SK-N-SH (cell line): ENCODE data around the gene TUT7. TPM values are rescaled to one million over a fixed set of nuclear protein-coding genes. Genes with fewer than 3 reads are reported as not detected.

Experiments used
- CTCF ChIA-PET: fragments of 300-600, 350-600 bp; formaldehyde crosslinking; extraction: SDS; loops from one replicate; lab custom pipeline; 2021; lab: Yijun Ruan, JAX
- POLR2A ChIA-PET: fragments of 350-600 bp; sonication (Branson Sonifier 250); formaldehyde crosslinking; extraction: SDS; loops from one replicate; lab custom pipeline; 2020; ENCODE audit warnings: antibody characterized with exemption, inconsistent platforms; lab: Yijun Ruan, JAX
- DNase-seq: peaks from one replicate; pipeline ENCODE4 v3.0.0; 2012
- H2AFZ ChIP-seq: fragments of 200-600 bp; sonication (generic); 2 replicates; pipeline ENCODE4 v1.8.1; 2016; ENCODE audit warnings: antibody characterized with exemption, mild to moderate bottlenecking, low read depth
- H3F3A ChIP-seq: fragments of 200-600 bp; sonication (generic); replicated peaks from 2 replicates; pipeline ENCODE3; 2016; ENCODE audit warnings: antibody characterized with exemption, mild to moderate bottlenecking; ENCODE audit not compliant: insufficient read depth
- H3K27ac ChIP-seq, 2 experiments: fragments of 200-500 bp in 1 of 2; fragments of 200-600 bp in 1 of 2; sonication (Bioruptor generic) in 1 of 2; sonication (generic), shearing (Covaris generic) in 1 of 2; 2 replicates each; pipeline versions ENCODE4 v1.5.1 to v1.6.1; 2014 to 2016; ENCODE audit warnings: low read depth in 2 of 2, inconsistent platforms in 1 of 2, low read length in 1 of 2, mild to moderate bottlenecking in 1 of 2, mixed read lengths in 1 of 2
- H3K27me3 ChIP-seq: fragments of 200-600 bp; sonication (generic), shearing (Covaris generic); 2 replicates; pipeline ENCODE4 v1.6.1; 2016; ENCODE audit warnings: mixed run types; ENCODE audit not compliant: insufficient read depth
- H3K36me3 ChIP-seq, 2 experiments: fragments of 200-500 bp in 1 of 2; fragments of 200-600 bp in 1 of 2; sonication (Bioruptor generic) in 1 of 2; sonication (generic) in 1 of 2; replicated peaks in 1 of 2; 2 replicates each; pipeline versions ENCODE3 to v1.5.1; 2014 to 2016; ENCODE audit warnings: low read length in 1 of 2, mild to moderate bottlenecking in 1 of 2; ENCODE audit not compliant: insufficient read depth in 2 of 2, control insufficient read depth in 1 of 2
- H3K4me1 ChIP-seq, 2 experiments: fragments of 200-500 bp in 1 of 2; fragments of 200-600 bp in 1 of 2; sonication (Bioruptor generic) in 1 of 2; sonication (generic), shearing (Covaris generic) in 1 of 2; 2 replicates each; pipeline versions ENCODE4 v1.5.1 to v1.6.1; 2014 to 2016; ENCODE audit warnings: low read depth in 1 of 2, low read length in 1 of 2, mixed run types in 1 of 2; ENCODE audit not compliant: insufficient read depth in 2 of 2, control insufficient read depth in 1 of 2
- H3K4me2 ChIP-seq: fragments of 200-600 bp; sonication (generic), shearing (Covaris generic); 2 replicates; pipeline ENCODE4 v1.6.1; 2017; ENCODE audit warnings: mixed run types
- H3K4me3 ChIP-seq, 2 experiments: fragments of 200-500 bp in 1 of 2; fragments of 200-600 bp in 1 of 2; sonication (Bioruptor generic) in 1 of 2; sonication (generic), shearing (Covaris generic) in 1 of 2; 2 replicates each; pipeline versions ENCODE4 v1.5.1 to v1.8.1; 2014 to 2016; ENCODE audit warnings: low read depth in 2 of 2, inconsistent platforms in 1 of 2, low read length in 1 of 2, mild to moderate bottlenecking in 1 of 2, mixed read lengths in 1 of 2, moderate library complexity in 1 of 2
- H3K79me2 ChIP-seq: fragments of 200-600 bp; sonication (generic); 2 replicates; pipeline ENCODE4 v1.8.1; 2017; ENCODE audit warnings: mild to moderate bottlenecking; ENCODE audit not compliant: insufficient read depth
- H3K9ac ChIP-seq: fragments of 200-600 bp; sonication (generic); 2 replicates; pipeline ENCODE4 v1.6.1; 2017; ENCODE audit warnings: mixed run types
- H3K9me2 ChIP-seq: fragments of 200-600 bp; sonication (generic); 2 replicates; pipeline ENCODE4 v1.6.1; 2017; ENCODE audit warnings: mixed run types
- H3K9me3 ChIP-seq: fragments of 200-600 bp; sonication (generic); 2 replicates; pipeline ENCODE4 v1.6.1; 2017; ENCODE audit warnings: mixed run types, mild to moderate bottlenecking, moderate library complexity
- H4K20me1 ChIP-seq: fragments of 200-600 bp; sonication (generic); 2 replicates; pipeline ENCODE4 v1.6.1; 2017; ENCODE audit warnings: mild to moderate bottlenecking, mixed run types; ENCODE audit not compliant: insufficient read depth
- EP300 ChIP-seq, 2 experiments: IDR thresholded peaks; 2 replicates each; pipeline versions ENCODE4 v1.4.0 to v1.6.1; 2012; ENCODE audit warnings: borderline replicate concordance in 1 of 2, low read depth in 1 of 2, low read length in 1 of 2
- MEF2A ChIP-seq: IDR thresholded peaks from 2 replicates; pipeline ENCODE4 v1.4.0; 2012; ENCODE audit warnings: low read depth, borderline replicate concordance
- PBX3 ChIP-seq: IDR thresholded peaks from 2 replicates; pipeline ENCODE4; 2012
- RAD21 ChIP-seq: IDR thresholded peaks from 2 replicates; pipeline ENCODE4 v1.6.1; 2012; ENCODE audit warnings: mild to moderate bottlenecking, low read length
- SMC3 ChIP-seq: IDR thresholded peaks from 2 replicates; pipeline ENCODE4 v1.6.1; 2012; ENCODE audit warnings: low read depth, low read length, improper control_type of control experiment
- TAF1 ChIP-seq: IDR thresholded peaks from 2 replicates; pipeline ENCODE4 v1.6.1; 2012; ENCODE audit warnings: low read depth, mild to moderate bottlenecking, low read length, moderate library complexity, borderline replicate concordance
- USF1 ChIP-seq: IDR thresholded peaks from 2 replicates; pipeline ENCODE4 v1.4.0; 2012; ENCODE audit warnings: low read depth, borderline replicate concordance
- ZBTB33 ChIP-seq: IDR thresholded peaks from 2 replicates; pipeline ENCODE4 v1.4.0; 2012; ENCODE audit warnings: low read depth, borderline replicate concordance
- WGBS: methylation state at CpG from one replicate; pipeline ENCODE4 v1.1.6; 2017; ENCODE audit warnings: low lambda C conversion rate; 5-methylcytosine and 5-hydroxymethylcytosine counted together
- polyA plus RNA-seq, 3 experiments: library from polyadenylated mRNA; depleted of rRNA; stranded (reverse); fragments of >200 nt; gene quantifications; 2 replicates each; pipeline ENCODE4 v1.2.3, GENCODE V29; 2012

The TUT7 gene
- polyA plus RNA-seq, 1 of the 3 experiments (the other 2 are of a cell fraction), result 6.7 TPM

GRCh38 chr9:86361176-86361575, 7.0 kb upstream of the TUT7 start (continued):
- no peak for TF ChIP-seq ZBTB33
- TF ChIP-seq PBX3, result no peak
- no peak for TF ChIP-seq TAF1
- TF ChIP-seq, all 33 proteins: peak for 0

GRCh38 chr9:86359151-86359879, 5.1 kb upstream of the TUT7 start:
- no peak overlapping the region for H2AFZ ChIP-seq
- DNase-seq, result no peak
- CTCF ChIA-PET, result interaction anchor here (1.2 kb wide), 1 partner anchor 77 kb away, joined by 3 read pairs; the partner anchor contains the start of gene ISCA1
- no peak overlapping the region for H3K4me2 ChIP-seq
- no peaks in the 10 kb centered on the region; the same call in 1 of the 2 replicates for H3K27me3 ChIP-seq
- no peak overlapping the region for H3K27ac ChIP-seq
- no peaks in the 10 kb centered on the region for H3K9me3 ChIP-seq
- no peaks in the 10 kb centered on the region for H3K79me2 ChIP-seq
- 50% methylated on average over 3 of the region's 3 CpGs for WGBS
- H3K4me1 ChIP-seq, result no peaks in the 10 kb centered on the region
- H3K9me2 ChIP-seq, result no peaks in the 10 kb centered on the region
- H3K36me3 ChIP-seq, result no peaks in the 10 kb centered on the region
- H3K4me3 ChIP-seq, result no peak overlapping the region
- no peaks in the 10 kb centered on the region for H3F3A ChIP-seq
- no peak overlapping the region for H3K9ac ChIP-seq
- TF ChIP-seq RAD21 (no peak), USF1 (no peak), MEF2A (no peak), EP300 (IDR thresholded peaks at IDR 0.05; ENCODE audit: borderline replicate concordance in 1 of 2, low read depth in 1 of 2, low read length in 1 of 2) (no peak), SMC3 (no peak)
- POLR2A ChIA-PET, result no interaction called here
- H4K20me1 ChIP-seq, result no peaks in the 10 kb centered on the region
